ENCODE measurements around the gene AKR1A1.

Gene AKR1A1

DNA sequence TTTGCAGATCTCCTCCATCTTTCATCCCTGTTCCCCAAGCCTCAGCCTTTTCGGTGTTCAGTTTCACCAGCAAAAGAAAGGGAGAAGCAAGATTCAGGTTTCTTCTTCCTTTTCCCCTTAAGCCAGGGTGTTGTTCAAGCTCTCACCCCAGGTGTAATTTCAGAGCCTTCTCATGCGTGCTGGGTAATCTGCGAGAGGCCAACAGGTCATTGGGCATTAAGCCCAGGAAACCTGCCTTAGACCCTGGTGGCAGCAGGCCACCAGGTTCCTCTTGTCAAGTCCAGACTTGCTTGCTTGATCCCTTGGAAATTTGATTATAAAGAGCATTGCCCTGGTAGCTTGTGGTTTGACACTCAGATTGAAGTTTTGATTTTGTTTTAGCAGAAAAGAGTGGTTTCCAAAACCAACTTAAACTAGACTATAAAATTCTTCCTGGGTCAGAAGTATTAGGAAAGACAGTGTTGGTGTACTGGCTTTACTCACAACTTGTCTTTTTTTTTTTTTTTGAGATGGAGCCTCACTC, 6.9 kb downstream of the AKR1A1 start:
- Mint-ChIP-seq H3K27ac (peak overlapping the region in 1 of 3 experiments; percentile 38), H3K4me3 (no peak overlapping the region), H3K36me3 (ENCODE audit: low read depth) (peaks cover 33% of the 10 kb centered on the region), H3K9me3 (no peaks in the 10 kb centered on the region), H3K27me3 (ENCODE audit: low read depth) (no peaks in the 10 kb centered on the region), H3K4me1 (peaks cover 2% of the 10 kb centered on the region)
- TF ChIP-seq, protein P1, sequence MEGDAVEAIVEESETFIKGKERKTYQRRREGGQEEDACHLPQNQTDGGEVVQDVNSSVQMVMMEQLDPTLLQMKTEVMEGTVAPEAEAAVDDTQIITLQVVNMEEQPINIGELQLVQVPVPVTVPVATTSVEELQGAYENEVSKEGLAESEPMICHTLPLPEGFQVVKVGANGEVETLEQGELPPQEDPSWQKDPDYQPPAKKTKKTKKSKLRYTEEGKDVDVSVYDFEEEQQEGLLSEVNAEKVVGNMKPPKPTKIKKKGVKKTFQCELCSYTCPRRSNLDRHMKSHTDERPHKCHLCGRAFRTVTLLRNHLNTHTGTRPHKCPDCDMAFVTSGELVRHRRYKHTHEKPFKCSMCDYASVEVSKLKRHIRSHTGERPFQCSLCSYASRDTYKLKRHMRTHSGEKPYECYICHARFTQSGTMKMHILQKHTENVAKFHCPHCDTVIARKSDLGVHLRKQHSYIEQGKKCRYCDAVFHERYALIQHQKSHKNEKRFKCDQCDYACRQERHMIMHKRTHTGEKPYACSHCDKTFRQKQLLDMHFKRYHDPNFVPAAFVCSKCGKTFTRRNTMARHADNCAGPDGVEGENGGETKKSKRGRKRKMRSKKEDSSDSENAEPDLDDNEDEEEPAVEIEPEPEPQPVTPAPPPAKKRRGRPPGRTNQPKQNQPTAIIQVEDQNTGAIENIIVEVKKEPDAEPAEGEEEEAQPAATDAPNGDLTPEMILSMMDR (IDR thresholded peaks at IDR 0.05; ENCODE audit: unreplicated experiment in 3 of 3) = no peak

DNA sequence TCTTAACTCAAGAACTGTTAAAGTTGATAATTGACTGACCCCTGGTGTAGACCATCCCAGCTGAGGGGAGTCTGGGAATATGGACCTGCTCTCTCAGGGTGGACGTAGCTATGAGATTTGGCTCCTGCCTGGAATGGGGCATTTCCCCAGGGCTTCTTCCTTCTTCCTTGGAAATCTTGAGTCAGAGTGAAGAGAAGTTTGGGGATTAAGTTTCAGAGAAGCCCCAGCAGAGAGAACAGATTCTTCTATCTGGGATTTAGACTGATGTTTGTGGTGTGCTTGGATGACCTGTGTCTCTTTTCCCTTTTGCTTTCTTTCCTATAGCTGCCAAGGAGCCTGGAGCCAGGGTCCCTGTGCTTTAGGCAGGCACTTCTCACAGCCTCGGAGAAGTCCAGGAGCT, 13.2 kb downstream of the AKR1A1 start:
- no peak overlapping the region for H3K27ac Mint-ChIP-seq
- TF ChIP-seq, protein P1 (IDR thresholded peaks at IDR 0.05; ENCODE audit: unreplicated experiment in 3 of 3) = no peak
- no peaks in the 10 kb centered on the region for H3K27me3 Mint-ChIP-seq (ENCODE audit: low read depth)
- no peaks in the 10 kb centered on the region for H3K4me1 Mint-ChIP-seq
- peaks cover 61% of the 10 kb centered on the region for H3K36me3 Mint-ChIP-seq (ENCODE audit: low read depth)
- H3K9me3 Mint-ChIP-seq = no peaks in the 10 kb centered on the region
- H3K4me3 Mint-ChIP-seq = no peak overlapping the region

DNA sequence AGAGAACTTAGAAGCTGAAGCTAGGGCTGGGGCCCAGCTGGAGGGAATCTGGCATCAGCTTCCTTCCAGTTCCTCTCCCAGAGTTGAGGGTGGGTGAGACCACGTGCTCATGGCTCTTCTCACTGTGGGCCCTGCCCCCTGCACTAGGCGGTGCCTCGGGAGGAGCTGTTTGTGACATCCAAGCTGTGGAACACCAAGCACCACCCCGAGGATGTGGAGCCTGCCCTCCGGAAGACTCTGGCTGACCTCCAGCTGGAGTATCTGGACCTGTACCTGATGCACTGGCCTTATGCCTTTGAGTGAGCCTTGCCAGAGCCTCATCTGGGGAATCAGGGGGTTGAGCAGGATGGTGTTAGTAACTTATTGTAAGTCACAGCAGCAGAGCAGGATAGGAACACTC, 16.1 kb downstream of the AKR1A1 start:
- no peak overlapping the region for H3K27ac Mint-ChIP-seq
- no peaks in the 10 kb centered on the region for H3K4me1 Mint-ChIP-seq
- no peaks in the 10 kb centered on the region for H3K27me3 Mint-ChIP-seq (ENCODE audit: low read depth)
- TF ChIP-seq, protein P1 (IDR thresholded peaks at IDR 0.05; ENCODE audit: unreplicated experiment in 3 of 3) = no peak
- peaks cover 53% of the 10 kb centered on the region for H3K36me3 Mint-ChIP-seq (ENCODE audit: low read depth)
- H3K9me3 Mint-ChIP-seq = no peaks in the 10 kb centered on the region
- no peak overlapping the region for H3K4me3 Mint-ChIP-seq

DNA sequence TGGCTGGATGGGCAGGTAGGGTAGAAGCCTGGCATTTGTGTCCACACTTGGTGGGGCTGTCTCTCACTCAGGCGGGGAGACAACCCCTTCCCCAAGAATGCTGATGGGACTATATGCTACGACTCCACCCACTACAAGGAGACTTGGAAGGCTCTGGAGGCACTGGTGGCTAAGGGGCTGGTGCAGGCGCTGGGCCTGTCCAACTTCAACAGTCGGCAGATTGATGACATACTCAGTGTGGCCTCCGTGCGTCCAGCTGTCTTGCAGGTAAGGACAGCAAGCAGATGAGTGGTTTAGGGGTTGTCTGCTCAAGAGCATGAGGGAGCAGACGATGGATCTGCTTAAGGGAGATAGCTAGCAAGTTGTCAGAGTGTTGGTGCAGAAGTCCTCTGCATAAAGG, 17.3 kb downstream of the AKR1A1 start:
- H3K27ac Mint-ChIP-seq = no peak overlapping the region
- TF ChIP-seq, protein P1 (IDR thresholded peaks at IDR 0.05; ENCODE audit: unreplicated experiment in 3 of 3) = no peak
- H3K4me3 Mint-ChIP-seq = no peak overlapping the region
- no peaks in the 10 kb centered on the region for H3K4me1 Mint-ChIP-seq
- H3K9me3 Mint-ChIP-seq = no peaks in the 10 kb centered on the region
- no peaks in the 10 kb centered on the region for H3K27me3 Mint-ChIP-seq (ENCODE audit: low read depth)
- peaks cover 45% of the 10 kb centered on the region for H3K36me3 Mint-ChIP-seq (ENCODE audit: low read depth)

DNA sequence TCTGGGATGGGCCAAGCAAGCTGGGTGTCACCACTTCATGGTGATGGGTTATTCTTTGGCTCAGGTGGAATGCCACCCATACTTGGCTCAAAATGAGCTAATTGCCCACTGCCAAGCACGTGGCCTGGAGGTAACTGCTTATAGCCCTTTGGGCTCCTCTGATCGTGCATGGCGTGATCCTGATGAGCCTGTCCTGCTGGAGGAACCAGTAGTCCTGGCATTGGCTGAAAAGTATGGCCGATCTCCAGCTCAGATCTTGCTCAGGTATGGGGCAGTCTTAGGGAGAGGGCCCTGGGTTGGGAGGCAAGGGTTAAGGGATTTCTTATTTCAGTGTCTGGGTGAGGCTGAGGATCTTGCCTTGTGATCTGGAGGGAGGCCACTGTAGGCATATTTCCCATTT, 17.8 kb downstream of the AKR1A1 start:
- TF ChIP-seq, protein P1 (IDR thresholded peaks at IDR 0.05; ENCODE audit: unreplicated experiment in 3 of 3) = no peak
- no peaks in the 10 kb centered on the region for H3K27me3 Mint-ChIP-seq (ENCODE audit: low read depth)
- H3K4me3 Mint-ChIP-seq = no peak overlapping the region
- no peaks in the 10 kb centered on the region for H3K4me1 Mint-ChIP-seq
- H3K27ac Mint-ChIP-seq = no peak overlapping the region
- H3K9me3 Mint-ChIP-seq = no peaks in the 10 kb centered on the region
- peaks cover 40% of the 10 kb centered on the region for H3K36me3 Mint-ChIP-seq (ENCODE audit: low read depth)

DNA sequence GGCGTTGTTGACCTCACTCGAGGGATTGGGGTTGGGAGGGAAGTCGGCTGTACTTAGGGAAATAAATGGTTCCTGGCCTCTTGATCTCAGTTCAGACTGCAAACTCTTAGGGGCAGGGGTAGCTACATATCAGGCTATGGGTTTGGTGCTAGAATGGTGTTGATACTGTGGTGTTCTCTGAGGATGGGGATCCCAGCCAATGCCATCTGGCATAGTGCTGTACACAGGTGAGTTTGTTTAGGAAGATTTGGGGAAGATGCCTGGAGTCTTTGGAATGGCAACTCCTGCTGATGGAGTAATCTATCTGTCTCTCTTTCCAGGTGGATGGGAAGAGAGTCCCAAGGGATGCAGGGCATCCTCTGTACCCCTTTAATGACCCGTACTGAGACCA, 18.9 kb downstream of the AKR1A1 start:
- no peak overlapping the region for H3K4me3 Mint-ChIP-seq

More for the DNA sequence above, 18.9 kb downstream of the AKR1A1 start:
- H3K36me3 Mint-ChIP-seq (ENCODE audit: low read depth) = peaks cover 31% of the 10 kb centered on the region
- TF ChIP-seq, protein P1 (IDR thresholded peaks at IDR 0.05; ENCODE audit: unreplicated experiment in 3 of 3) = no peak
- no peaks in the 10 kb centered on the region for H3K27me3 Mint-ChIP-seq (ENCODE audit: low read depth)
- H3K27ac Mint-ChIP-seq = no peak overlapping the region
- no peaks in the 10 kb centered on the region for H3K9me3 Mint-ChIP-seq
- no peaks in the 10 kb centered on the region for H3K4me1 Mint-ChIP-seq
